ENCODE results near the gene STAT1.

The STAT1 gene

GRCh38 chr2:190959911-190960788 is 53.8 kb downstream of the STAT1 start:
- DNase-seq (ENCODE audit: low spot score), result no peak

DNA sequence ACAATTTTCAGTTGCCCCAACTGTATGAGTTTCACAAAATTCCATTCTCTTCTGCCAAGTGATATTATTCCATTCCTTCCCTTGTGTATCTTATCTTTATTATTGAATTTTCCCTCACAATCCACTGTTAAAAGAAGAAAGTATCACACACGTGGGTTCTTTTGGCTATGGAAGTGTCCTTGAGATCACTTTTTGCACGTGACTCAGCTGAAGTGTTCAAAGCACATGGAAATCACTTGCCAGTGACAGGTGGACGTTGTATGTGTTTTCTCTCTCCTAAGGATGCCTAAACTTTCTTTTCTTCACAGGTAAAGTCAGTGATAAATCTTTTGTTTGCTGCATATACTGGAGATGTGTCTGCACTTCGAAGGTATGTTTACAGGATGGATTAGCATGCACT is 60.7 kb downstream of the STAT1 start:
- no peak for DNase-seq (ENCODE audit: low spot score)

DNA sequence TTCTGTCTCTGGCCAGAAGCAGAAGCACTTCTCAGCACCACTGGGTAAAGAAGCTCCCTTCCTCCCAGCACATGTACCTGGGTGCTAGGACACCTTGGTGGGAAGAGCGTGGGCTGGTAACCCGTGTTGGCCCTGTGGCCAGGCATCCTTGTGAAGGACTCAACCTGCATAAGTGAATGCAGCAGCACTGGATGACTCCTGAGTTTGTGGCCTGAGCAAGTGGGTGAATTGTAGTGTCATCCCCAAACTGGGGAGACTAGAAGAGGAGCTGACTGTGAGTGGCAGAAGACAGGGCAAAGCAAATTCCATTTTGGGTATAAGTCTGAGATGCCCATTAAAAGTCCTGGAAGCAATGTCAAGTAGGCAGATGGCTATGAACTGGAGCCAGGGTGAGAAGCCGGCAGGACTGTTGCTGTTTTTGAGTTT is 63.4 kb downstream of the STAT1 start:
- DNase-seq (ENCODE audit: low spot score), result no peak

- DNase-seq (ENCODE audit: low spot score), result no peak
Observed at GRCh38 chr2:190948671-190949070, 65.3 kb downstream of the STAT1 start.

GRCh38 chr2:190947711-190948251 is 66.2 kb downstream of the STAT1 start:
- DNase-seq (ENCODE audit: low spot score), result no peak

DNA sequence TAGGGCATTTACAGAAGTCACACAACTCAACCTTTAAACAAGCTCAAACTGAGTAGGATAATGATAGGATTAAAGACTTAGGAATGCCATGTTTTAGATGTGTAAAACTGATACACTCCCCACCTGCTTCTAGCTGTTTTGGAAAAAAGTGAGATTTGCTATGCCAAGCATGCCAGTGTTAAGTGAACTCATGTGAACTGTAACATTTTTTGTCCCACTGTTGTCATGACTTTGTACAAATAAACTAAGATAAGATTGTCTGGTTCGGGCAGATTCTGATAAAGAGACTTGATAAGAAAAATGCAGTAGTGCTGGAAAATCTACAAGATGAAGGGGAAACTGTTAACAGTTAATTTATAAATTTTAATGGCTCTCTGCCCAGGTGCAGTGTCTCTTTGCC is 66.8 kb downstream of the STAT1 start:
- DNase-seq (ENCODE audit: low spot score), result no peak

GRCh38 chr2:190943706-190944105 is 70.3 kb downstream of the STAT1 start:
- DNase-seq (ENCODE audit: low spot score), result no peak

GRCh38 chr2:190942697-190943096 is 71.3 kb downstream of the STAT1 start:
- DNase-seq (ENCODE audit: low spot score), result no peak

- DNase-seq (ENCODE audit: low spot score), result no peak
Observed at GRCh38 chr2:190941571-190941970, 72.4 kb downstream of the STAT1 start.

DNA sequence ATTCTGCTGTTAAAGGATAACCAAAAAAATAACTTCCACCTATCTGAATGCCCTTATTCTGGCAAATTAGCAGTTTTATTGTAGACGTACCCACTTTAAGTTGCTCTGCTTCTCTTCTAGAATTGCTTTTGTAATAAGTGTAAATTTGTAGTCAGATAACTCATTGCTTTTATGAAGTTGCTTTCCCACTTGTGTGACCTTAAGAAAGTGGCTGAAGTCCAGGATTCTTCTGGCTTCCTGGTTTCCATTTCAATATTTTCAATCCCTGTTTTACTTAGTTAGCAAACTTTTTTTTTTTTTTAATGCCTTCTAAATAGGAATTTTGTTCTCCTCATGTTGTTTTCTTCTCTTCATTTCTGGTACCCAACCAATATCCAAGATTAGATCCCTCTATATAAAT is 73.5 kb downstream of the STAT1 start:
- no peak for DNase-seq (ENCODE audit: low spot score)

- DNase-seq (ENCODE audit: low spot score), result no peak
Observed at GRCh38 chr2:190938771-190939335, 75.1 kb downstream of the STAT1 start.

DNA sequence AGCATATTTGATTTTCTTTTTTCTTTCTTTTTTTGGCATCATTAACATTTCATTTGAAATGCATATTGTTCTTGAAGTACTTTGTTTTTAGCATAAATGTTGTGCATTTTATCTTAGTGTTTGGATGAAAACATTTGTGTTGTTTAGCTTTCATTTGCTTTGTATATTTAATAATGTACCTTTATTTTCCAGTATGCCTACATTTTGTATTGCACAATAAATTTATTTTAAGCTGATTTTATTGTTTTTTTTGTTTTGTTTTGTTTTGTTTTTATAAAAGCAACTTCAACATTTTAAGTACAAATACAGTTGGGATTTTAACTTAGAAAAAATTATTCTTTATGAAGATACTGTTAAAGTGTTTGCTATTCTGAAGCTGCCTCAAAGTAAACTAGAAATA is 78.9 kb downstream of the STAT1 start:
- no peak for DNase-seq (ENCODE audit: low spot score)

DNA sequence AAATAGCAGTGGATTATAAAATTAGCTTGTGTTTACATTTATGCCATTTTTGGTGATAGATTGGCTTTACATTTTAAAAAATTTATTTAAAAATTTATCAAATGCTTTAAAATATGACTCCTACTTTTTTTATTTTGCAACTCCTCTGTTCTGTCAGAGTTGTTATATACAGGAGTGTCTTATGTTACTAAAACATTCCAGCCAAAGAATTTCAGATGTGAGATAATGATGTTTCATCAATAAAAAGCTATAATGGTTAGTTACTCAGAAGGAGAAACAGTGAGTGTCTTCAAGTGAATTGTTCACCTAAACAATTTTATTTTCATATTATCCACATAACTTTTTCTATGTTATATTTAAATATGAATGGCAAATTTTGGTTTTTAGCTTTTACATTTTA is 80.6 kb downstream of the STAT1 start:
- DNase-seq (ENCODE audit: low spot score), result no peak

DNA sequence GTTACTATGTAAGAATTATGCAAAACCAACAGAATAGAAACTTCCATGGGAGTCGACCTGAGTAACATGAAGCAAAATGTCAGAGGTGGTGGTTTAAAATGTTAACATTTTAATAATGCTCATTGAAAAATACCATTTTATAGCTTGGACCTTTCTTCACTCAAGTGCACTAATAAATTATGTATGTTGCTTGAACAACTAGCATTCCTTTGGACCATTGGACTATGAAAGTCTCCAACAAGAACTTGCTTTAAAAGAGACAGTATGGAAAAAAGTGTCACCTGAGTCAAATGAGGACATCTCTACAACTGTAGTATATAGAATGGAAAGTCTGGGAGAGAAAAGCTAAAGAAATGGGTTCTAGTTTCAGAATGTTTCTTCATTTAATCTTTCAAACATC is 81.5 kb downstream of the STAT1 start:
- no peak for DNase-seq (ENCODE audit: low spot score)

DNA sequence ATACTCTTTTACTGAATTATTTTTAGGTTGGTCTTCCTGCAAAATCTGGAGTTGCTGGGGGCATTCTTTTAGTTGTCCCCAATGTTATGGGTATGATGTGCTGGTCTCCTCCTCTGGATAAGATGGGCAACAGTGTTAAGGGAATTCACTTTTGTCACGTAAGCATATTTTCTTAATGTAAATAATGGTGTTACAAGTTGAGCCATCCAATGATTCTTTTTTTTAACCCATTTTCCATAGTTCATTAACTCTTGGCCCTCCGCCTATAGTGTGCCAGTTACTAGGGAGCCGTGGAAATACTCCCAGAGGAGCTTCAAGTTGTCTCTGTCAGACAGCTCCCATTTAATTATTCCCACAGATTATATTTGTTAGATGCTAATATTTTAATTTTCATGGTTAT is 83.6 kb downstream of the STAT1 start:
- DNase-seq (ENCODE audit: low spot score), result no peak

DNA sequence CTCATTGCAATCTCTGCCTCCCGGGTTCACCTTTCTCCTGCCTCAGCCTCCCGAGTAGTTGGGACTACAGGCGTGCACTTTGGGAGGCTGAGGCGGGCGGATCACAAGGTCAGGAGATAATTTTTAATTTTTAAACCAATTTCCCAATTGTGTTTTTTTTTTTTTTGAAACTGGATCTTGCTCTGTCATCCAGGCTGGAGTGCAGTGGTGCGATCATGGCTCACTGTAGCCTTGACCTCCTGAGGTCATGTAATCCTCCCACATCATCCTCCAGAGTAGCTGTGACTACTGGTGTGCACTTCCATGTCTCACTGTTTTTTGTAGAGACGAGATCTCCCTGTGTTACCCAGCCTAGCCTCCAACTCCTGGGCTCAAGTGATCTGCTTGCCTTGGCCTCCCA is 84.1 kb downstream of the STAT1 start:
- DNase-seq (ENCODE audit: low spot score), result no peak

- DNase-seq (ENCODE audit: low spot score), result no peak
Observed at GRCh38 chr2:190927301-190927700, 86.7 kb downstream of the STAT1 start.

DNA sequence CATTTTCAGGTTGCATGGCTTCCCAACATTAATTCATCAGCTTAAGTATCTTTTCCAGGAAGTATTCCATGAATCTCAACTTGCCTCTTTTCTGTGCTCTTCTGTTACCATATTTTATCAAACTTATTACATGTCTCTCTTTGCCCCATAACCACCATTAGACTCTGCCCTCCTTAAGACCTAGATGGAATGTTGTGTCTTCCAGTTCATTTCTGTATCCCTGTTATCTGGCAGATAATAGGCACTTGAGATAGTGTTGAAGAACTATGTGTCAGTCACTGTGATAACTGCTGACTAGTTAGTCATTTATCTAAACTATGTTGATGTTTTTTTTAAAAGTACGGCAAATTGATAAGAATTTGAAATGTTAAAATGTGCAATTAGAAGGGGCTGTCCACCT is 91.6 kb downstream of the STAT1 start:
- DNase-seq (ENCODE audit: low spot score), result no peak

DNA sequence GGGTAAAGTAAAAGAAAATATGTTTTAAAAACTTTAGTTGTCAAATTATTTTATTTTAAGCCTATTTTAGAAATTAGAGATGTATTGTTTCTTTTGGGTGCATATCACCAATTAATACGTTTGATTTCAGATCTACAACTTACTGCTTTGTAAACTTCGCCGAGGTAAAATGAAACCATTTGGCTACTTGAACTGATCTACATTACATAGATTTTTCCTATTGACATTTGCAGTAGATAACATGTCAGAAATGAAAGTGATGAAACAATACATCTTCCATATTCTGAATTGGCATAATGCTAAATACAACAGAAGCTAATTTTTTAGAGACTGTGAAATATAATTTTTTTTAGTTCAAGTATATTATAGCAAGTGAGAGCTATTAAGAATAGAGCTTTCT is 93.9 kb downstream of the STAT1 start:
- no peak for DNase-seq (ENCODE audit: low spot score)
